Cardiac fibroblast (primary cell): ENCODE measurements around the gene AFG3L2.
"Not testable (repeated sequence)": the region's sequence is repeated elsewhere in the genome, so short reads cannot be mapped to it uniquely, and the experiment has no call there.

ENCODE experiments used
- DNase-seq, 2 donors: peaks; one replicate each; pipeline versions ENCODE4 v3.0.0 to v3.0.0-alpha.2; 2010; ENCODE audit warnings: low read depth in 2 of 2
- H3K4me3 ChIP-seq, 2 donors: replicated peaks in 1 of 2; 1 replicate in 1 of 2; 2 replicates in 1 of 2; pipeline ENCODE4 v1.5.1; 2011; ENCODE audit warnings: low read depth in 2 of 2, low read length in 2 of 2, mild to moderate bottlenecking in 2 of 2, moderate library complexity in 1 of 2
- TF ChIP-seq, protein P1 (sequence below): IDR thresholded peaks from one replicate; pipeline ENCODE4 v1.5.1; 2011; ENCODE audit warnings: low read depth, mild to moderate bottlenecking, low read length, inconsistent platforms

The AFG3L2 gene

GRCh38 chr18:12388442-12388841 is 11.4 kb upstream of the AFG3L2 start:
- no peak overlapping the region for H3K4me3 ChIP-seq
- TF ChIP-seq, protein P1, sequence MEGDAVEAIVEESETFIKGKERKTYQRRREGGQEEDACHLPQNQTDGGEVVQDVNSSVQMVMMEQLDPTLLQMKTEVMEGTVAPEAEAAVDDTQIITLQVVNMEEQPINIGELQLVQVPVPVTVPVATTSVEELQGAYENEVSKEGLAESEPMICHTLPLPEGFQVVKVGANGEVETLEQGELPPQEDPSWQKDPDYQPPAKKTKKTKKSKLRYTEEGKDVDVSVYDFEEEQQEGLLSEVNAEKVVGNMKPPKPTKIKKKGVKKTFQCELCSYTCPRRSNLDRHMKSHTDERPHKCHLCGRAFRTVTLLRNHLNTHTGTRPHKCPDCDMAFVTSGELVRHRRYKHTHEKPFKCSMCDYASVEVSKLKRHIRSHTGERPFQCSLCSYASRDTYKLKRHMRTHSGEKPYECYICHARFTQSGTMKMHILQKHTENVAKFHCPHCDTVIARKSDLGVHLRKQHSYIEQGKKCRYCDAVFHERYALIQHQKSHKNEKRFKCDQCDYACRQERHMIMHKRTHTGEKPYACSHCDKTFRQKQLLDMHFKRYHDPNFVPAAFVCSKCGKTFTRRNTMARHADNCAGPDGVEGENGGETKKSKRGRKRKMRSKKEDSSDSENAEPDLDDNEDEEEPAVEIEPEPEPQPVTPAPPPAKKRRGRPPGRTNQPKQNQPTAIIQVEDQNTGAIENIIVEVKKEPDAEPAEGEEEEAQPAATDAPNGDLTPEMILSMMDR = no peak
- DNase-seq = no peak

DNA sequence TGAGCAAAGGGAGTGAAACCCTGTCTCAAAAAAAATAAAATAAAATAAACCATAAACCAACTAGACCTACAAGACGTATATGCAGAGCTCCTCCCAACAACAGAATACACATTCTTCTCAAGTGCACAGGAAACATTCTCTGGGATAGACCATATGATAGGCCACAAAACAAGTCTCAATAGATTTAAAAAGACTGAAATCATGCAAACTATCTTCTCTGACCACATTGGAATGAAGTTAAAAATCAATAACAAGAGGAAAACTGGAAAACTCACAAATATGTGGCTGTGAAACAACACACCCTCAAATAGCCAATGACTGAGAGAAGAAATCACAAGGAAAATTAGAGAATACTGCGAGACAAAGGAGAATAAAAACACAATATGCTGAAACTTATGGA is 7.2 kb upstream of the AFG3L2 start:
- TF ChIP-seq, protein P1 = no peak
- no peak overlapping the region for H3K4me3 ChIP-seq

GRCh38 chr18:12383759-12384158 is 6.7 kb upstream of the AFG3L2 start:
- H3K4me3 ChIP-seq, DNase-seq: not testable (repeated sequence)

More for the DNA sequence above, 7.2 kb upstream of the AFG3L2 start:
- no peak for DNase-seq

DNA sequence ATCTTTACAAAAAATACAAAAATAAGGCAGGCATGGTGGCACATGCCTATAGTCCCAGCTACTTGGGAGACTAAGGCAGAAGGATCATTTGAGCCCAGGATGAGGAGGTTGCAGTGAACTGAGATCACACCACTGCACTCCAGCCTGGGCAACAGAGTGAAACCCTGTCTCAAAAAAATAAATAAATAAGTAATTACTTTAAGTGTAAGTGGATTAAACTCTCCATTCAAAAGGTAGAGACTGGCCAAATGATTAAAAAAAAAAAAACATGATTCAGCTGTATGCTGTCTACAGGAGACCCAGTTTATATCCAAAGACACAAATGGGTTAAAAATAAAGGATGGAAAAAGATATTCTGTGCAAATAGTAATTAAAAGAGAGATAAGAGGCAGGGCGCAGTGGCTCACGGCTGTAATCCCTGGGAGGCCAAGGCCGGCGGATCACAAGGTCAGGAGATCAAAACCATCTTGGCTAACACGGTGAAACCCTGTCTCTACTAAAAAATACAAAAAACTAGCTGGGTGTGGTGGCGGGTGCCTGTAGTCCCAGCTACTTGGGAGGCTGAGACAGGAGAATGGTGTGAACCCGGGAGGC is 5.3 kb upstream of the AFG3L2 start:
- not testable (repeated sequence) for H3K4me3 ChIP-seq, DNase-seq

DNA sequence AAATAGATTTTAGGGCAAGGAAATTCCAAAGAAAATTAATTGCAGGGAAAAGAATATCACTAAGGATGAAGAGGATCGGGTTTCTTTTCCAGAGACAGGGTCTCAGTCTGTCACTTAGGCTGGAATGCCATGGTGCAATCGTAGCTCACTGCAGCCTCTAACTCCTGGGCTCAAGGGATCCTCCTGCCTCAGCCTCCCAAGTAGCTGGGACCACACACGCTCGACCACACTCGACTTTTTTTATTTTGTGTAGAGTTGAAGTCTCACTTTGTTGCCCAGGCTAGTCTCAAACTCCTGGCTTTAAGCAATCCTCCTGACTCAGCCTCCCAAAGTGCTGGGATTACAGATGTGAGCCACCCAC is 1.2 kb upstream of the AFG3L2 start:
- DNase-seq = not testable (repeated sequence)
- H3K4me3 ChIP-seq = peak overlapping the region; percentile 59 to 78

- H3K4me3 ChIP-seq = peak overlapping the region; percentile 59 to 78
- TF ChIP-seq, protein P1 = no peak
- DNase-seq = no peak
Measured at GRCh38 chr18:12377556-12378197, 650 bp upstream of the AFG3L2 start.

DNA sequence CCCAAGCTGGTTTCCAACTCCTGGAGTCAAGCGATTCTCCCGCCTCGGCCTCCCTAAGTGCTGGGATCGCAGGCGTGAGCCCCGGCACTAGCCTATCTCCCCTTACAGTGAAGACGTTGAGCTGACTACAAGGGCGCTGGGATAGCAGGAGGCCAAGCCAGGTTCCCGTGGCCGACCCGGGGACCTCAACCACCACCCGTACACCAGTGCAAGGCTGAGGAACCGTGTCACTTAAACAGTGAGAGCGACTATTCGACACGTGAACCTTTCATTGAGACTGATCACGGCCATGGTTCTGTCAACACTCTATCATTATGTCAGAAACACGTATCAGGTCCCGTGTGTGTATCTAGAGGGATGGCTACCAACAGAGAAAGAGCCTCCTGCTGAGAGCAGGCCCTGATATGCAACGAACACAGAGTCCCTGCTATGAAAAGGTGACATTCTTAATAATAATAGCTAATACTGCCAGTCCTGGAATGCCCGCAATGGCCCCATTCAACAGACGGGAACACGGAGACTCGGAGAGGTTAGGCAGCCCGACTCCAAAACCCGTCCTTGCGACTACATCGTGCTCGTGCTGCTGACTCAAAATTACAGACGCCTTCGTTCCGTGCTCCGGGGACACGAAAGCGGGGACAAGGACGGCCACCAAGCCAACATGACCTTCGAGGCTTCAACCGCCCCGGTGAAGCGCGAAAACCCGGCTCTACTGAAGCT is 833 bp downstream of the AFG3L2 start:
- TF ChIP-seq, protein P1 = no peak
- H3K4me3 ChIP-seq = peak overlapping the region; percentile 67 to 78
- peak; percentile 13 to 36 for DNase-seq

- TF ChIP-seq, protein P1 = no peak
- no peak for DNase-seq
Measured at GRCh38 chr18:12374401-12374800, 2.6 kb downstream of the AFG3L2 start.

More at GRCh38 chr18:12374401-12374800, 2.6 kb downstream of the AFG3L2 start:
- H3K4me3 ChIP-seq = no peak overlapping the region
